Chondrocyte (in vitro differentiated cells): ENCODE measurements around the gene ADAMTSL1. TPM values are rescaled to one million over a fixed set of nuclear protein-coding genes. Genes with fewer than 3 reads are reported as not detected.

Experiments
- DNase-seq: peaks from one replicate; pipeline ENCODE4 v3.0.0; 2021; ENCODE audit warnings: mixed read lengths, low spot score
- H3K27ac Mint-ChIP-seq: one replicate; pipeline ENCODE4 v1.8.0; 2021; ENCODE audit warnings: mild to moderate bottlenecking, moderate library complexity, mixed read lengths; ENCODE audit not compliant: unreplicated experiment
- H3K27me3 Mint-ChIP-seq: 2 replicates; pipeline ENCODE4 v1.8.0; 2021; ENCODE audit warnings: low read depth, mixed read lengths
- H3K36me3 Mint-ChIP-seq: 2 replicates; pipeline ENCODE4 v1.8.0; 2021; ENCODE audit warnings: low read depth, mixed read lengths
- H3K4me1 Mint-ChIP-seq: 2 replicates; pipeline ENCODE4 v1.8.0; 2021; ENCODE audit warnings: low read depth, mild to moderate bottlenecking, mixed read lengths
- H3K4me3 Mint-ChIP-seq: one replicate; pipeline ENCODE4 v1.8.0; 2021; ENCODE audit warnings: mild to moderate bottlenecking, moderate library complexity, mixed read lengths; ENCODE audit not compliant: unreplicated experiment
- H3K9me3 Mint-ChIP-seq: 2 replicates; pipeline ENCODE4 v1.8.0; 2021; ENCODE audit warnings: low read depth, mixed read lengths
- long read RNA-seq: library from polyadenylated mRNA; stranded (forward); transcript quantifications from one replicate; pipeline ENCODE4 v2.0.0, GENCODE V29; 2021
- total RNA-seq: library from RNA; stranded (reverse); gene quantifications from 3 replicates; pipeline ENCODE4 v1.2.1, GENCODE V29; 2021
- TF ChIP-seq, protein P1 (sequence below): fragments of 200-600 bp; sonication (generic); IDR thresholded peaks from 2 replicates; pipeline ENCODE4 v1.5.0; 2021; ENCODE audit warnings: antibody characterized with exemption, mild to moderate bottlenecking, moderate library complexity

The ADAMTSL1 gene
- total RNA-seq: 0.41 to 2.0 TPM (median 1.0 TPM) in 3 replicates
- long read RNA-seq: 0 reads

DNA sequence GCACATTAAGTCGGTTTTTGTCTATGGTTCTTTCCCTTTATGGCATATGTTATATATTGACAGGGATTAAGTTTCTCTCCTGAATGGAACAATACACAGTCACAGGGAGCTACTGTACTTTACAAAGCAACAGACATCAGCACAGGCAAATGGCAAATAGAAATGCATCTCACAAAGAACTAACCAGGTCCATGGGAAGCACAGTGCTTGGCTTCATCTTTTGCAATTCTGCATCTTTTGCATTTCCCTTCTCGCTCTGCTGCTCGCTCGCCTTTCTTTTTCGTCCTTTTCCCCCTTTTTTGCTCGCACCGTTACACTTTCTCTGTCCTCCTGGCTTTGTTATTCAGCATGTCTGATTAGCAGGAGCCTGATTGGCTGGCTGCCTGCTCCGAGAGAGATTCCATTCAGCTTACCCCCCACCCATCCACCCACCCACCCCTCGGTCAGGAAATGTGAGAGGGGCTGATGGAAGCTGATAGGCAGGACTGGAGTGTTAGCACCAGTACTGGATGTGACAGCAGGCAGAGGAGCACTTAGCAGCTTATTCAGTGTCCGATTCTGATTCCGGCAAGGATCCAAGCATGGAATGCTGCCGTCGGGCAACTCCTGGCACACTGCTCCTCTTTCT lies at the start of gene ADAMTSL1:
TSS of gene ADAMTSL1 (plus strand) at position 502 of the 628 bp plus-strand sequence. CDS start at position 582, 80 bp downstream.
- H3K4me1 Mint-ChIP-seq: peaks cover 29% of the 10 kb centered on the region
- peaks cover 6% of the 10 kb centered on the region for H3K36me3 Mint-ChIP-seq
- peaks cover 13% of the 10 kb centered on the region for H3K9me3 Mint-ChIP-seq
- DNase-seq: no peak
- H3K27me3 Mint-ChIP-seq: no peaks in the 10 kb centered on the region
- peak within 1 kb of the TSS; percentile 58 for H3K4me3 Mint-ChIP-seq
- TF ChIP-seq, protein P1, sequence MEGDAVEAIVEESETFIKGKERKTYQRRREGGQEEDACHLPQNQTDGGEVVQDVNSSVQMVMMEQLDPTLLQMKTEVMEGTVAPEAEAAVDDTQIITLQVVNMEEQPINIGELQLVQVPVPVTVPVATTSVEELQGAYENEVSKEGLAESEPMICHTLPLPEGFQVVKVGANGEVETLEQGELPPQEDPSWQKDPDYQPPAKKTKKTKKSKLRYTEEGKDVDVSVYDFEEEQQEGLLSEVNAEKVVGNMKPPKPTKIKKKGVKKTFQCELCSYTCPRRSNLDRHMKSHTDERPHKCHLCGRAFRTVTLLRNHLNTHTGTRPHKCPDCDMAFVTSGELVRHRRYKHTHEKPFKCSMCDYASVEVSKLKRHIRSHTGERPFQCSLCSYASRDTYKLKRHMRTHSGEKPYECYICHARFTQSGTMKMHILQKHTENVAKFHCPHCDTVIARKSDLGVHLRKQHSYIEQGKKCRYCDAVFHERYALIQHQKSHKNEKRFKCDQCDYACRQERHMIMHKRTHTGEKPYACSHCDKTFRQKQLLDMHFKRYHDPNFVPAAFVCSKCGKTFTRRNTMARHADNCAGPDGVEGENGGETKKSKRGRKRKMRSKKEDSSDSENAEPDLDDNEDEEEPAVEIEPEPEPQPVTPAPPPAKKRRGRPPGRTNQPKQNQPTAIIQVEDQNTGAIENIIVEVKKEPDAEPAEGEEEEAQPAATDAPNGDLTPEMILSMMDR: no peak
- peak within 1 kb of the TSS; percentile 28 for H3K27ac Mint-ChIP-seq

DNA sequence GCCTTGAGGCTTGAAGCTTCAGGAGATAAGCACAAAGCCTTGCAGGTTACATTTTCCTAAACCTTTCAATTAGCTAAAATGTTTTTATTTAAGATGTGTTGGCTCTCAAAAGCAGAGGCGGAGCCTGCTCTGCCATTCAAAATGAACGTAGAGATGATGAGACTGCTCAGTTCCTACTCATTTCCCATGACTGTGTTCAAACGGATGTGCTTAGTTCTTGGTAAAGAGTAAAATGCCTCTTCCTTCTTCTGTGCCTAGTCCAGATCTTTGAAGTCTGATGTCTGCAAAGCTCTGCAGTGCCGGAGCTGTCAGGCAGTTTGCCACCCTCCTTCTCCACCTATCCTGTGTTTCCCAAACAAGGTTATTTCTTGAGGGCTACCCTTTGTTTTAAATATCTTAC lies 46.3 kb upstream of the ADAMTSL1 start:
- DNase-seq: no peak
- H3K4me3 Mint-ChIP-seq: no peak overlapping the region
- no peak overlapping the region for H3K27ac Mint-ChIP-seq
- no peaks in the 10 kb centered on the region for H3K27me3 Mint-ChIP-seq
- H3K9me3 Mint-ChIP-seq: no peaks in the 10 kb centered on the region
- no peaks in the 10 kb centered on the region for H3K36me3 Mint-ChIP-seq
- H3K4me1 Mint-ChIP-seq: no peaks in the 10 kb centered on the region
- TF ChIP-seq, protein P1: no peak

DNA sequence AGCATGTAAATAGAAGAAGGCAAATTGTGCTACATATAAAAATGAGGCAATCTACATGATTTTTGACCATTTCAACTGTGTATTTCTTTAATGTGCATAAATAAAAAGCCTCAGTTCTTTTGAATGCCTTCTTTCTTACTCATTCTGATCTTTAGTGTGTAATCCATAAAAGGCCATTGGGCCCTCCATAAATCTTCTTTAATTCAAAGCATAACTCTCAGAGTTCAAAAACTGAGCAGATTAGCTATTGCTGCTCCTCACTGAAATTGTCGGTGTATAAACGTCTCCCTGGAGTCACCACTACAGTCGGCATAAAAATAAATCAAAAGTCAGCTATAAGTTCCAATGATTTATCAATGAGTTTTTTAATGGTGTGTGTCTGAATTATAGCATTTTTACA lies 45.3 kb upstream of the ADAMTSL1 start:
- no peaks in the 10 kb centered on the region for H3K4me1 Mint-ChIP-seq
- H3K4me3 Mint-ChIP-seq: no peak overlapping the region
- TF ChIP-seq, protein P1: no peak
- H3K27ac Mint-ChIP-seq: no peak overlapping the region
- H3K27me3 Mint-ChIP-seq: no peaks in the 10 kb centered on the region
- no peaks in the 10 kb centered on the region for H3K9me3 Mint-ChIP-seq
- DNase-seq: no peak
- no peaks in the 10 kb centered on the region for H3K36me3 Mint-ChIP-seq

DNA sequence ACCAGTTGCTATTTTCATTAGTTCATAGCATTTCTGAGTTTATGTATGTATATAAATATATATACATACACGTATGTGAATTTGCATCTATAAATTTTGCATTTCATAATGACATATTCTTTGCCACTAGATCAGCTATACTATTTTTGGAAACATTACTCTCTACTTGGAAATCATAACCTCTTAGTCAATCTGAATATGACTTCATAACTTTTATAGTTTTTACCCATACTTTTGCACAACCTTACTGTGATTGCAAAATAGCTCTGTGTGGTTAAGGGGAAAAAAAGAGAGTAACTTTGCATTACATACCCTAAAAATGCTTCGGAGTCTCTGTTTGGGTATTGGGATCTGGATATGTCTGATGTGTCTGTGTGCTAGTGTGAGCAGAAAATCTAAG lies 44.9 kb upstream of the ADAMTSL1 start:
- Mint-ChIP-seq H3K36me3 (no peaks in the 10 kb centered on the region), H3K9me3 (no peaks in the 10 kb centered on the region), H3K4me1 (no peaks in the 10 kb centered on the region), H3K27ac (no peak overlapping the region), H3K4me3 (no peak overlapping the region), H3K27me3 (no peaks in the 10 kb centered on the region)
- TF ChIP-seq, protein P1: no peak
- no peak for DNase-seq

- TF ChIP-seq, protein P1: no peak
- Mint-ChIP-seq H3K36me3 (no peaks in the 10 kb centered on the region), H3K9me3 (no peaks in the 10 kb centered on the region), H3K27ac (no peak overlapping the region), H3K27me3 (no peaks in the 10 kb centered on the region), H3K4me1 (peaks cover 14% of the 10 kb centered on the region), H3K4me3 (no peak overlapping the region)
- DNase-seq: no peak
Measured at GRCh38 chr9:18433620-18434019, 40.3 kb upstream of the ADAMTSL1 start.
